Neural progenitor cell (in vitro differentiated cells): ENCODE data around the gene PTPN20.

Experiments
- CTCF ChIP-seq: fragments of 200-600 bp; sonication (generic); IDR thresholded peaks from 2 replicates; pipeline ENCODE4 v1.5.1; 2017; ENCODE audit warnings: antibody characterized with exemption, mild to moderate bottlenecking
- EZH2 ChIP-seq: fragments of 200-600 bp; sonication (generic); IDR thresholded peaks from 2 replicates; pipeline ENCODE4 v1.6.1; 2017; ENCODE audit warnings: antibody characterized with exemption, mild to moderate bottlenecking, moderate library complexity
- EZH2phosphoT487 ChIP-seq: fragments of 200-600 bp; sonication (generic); IDR thresholded peaks from 2 replicates; pipeline ENCODE4 v1.6.1; 2017; ENCODE audit warnings: antibody characterized with exemption

GRCh38 chr10:47031211-47031900, 120.1 kb downstream of the PTPN20 start:
- peak; percentile 41 for TF ChIP-seq CTCF
- no peak for TF ChIP-seq EZH2phosphoT487
- TF ChIP-seq EZH2 = no peak
